GM11168 (cell line): ENCODE data around the gene RHOV.
"Not testable (repeated sequence)": the region's sequence is repeated elsewhere in the genome, so short reads cannot be mapped to it uniquely, and the experiment has no call there.

ENCODE experiments used
- in situ Hi-C: fragments of 300-500 bp; cut with MboI; formaldehyde crosslinking; loops from one replicate; pipeline ENCODE4 v1.12.0; 2022; ENCODE audit warnings: low sequenced_read_pairs; ENCODE audit not compliant: unreplicated experiment

Gene RHOV

DNA sequence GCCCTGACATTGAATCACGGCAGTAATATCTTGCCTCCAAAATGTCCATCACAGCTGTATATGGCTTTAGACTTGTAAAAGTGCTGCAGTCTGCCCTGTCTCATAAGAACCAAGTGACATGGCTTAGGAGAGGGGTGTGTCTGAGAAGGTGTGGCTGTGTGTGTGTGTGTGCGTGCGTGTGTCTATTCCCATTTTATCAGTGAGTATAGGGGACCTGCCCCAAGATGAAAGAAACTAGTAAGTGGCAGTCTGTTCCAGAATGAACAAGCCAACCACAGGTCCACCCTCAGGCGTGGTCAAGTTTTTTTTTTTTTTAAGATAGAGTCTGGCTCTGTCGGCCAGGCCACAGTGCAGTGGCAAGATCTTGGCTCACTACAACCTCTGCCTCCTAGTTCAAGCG is 5.6 kb upstream of the RHOV start:
- in situ Hi-C loops = no loop called here

DNA sequence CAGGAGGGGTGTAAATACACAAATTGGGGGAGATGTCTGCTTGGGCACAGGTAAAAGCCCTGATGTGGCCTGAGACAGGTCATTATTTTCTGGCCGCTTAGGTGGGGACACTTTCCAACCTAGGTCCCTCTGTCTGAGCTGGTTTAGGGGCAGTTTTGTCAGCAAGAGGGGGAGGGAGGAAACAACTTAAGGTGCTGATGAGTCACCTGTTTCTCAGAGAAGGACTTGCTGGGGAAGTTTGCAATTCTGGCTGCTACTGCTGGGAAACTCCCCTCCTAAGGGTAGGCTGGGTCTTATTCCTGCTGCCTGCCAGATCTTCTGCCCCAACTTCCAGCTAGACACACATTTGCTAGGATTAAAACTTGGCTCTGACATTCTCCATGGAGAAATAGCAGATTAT is 4.8 kb upstream of the RHOV start:
- in situ Hi-C loops = no loop called here

DNA sequence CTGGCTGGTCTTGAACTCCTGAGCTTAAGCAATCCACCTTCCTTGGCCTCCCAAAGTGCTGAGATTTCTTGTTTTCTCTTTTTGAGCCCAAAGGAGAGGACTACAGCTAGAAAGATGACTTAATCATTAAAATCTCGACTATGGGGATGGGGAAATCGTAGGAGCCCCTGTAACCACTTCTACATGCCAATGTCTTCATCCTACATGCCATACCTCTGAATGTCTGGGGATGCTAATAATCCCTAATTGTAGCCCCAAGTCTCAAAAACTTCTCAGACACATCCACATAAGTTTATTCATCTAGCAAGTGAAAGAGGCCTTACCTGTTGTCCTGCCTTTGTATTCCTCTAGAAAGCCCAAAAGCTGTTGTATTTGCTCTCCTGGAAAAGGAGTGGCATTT is 3.7 kb upstream of the RHOV start:
- in situ Hi-C loops = no loop called here

DNA sequence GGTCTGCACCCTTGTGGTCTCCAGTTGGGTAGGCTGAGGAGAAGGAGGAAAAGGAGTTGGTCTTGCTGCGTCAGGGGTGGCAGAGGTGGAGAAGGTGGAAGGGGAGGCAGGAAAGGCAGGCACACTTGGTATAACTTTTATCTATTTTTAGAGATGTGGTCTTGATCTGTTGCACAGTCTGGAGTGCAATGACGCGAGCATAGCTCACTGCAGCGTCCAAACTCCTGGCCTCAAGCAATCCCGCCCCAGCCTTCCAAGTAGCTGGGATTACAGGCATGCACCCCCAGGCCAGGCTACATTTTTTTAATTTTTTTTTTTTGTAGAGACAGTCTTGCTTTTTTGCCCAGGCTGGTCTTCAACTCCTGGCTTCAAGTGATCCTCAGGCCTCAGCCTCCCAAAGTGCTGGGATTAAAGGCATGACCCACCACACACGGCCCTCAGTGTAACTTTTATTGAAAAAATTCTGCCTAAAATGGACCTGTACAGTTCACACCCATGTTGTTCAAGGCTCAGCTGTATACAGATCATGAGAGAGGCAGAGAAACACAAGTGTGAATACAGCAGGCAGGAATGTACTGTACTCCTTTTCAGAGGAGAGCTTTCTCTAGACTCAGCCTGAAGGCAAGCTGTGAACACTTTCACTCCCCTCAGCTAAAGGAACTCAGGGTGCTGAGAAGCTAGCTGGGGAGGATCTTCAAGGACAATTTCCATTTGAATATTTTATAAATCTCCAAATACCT is 2.1 kb upstream of the RHOV start:
- in situ Hi-C loops = no loop called here

DNA sequence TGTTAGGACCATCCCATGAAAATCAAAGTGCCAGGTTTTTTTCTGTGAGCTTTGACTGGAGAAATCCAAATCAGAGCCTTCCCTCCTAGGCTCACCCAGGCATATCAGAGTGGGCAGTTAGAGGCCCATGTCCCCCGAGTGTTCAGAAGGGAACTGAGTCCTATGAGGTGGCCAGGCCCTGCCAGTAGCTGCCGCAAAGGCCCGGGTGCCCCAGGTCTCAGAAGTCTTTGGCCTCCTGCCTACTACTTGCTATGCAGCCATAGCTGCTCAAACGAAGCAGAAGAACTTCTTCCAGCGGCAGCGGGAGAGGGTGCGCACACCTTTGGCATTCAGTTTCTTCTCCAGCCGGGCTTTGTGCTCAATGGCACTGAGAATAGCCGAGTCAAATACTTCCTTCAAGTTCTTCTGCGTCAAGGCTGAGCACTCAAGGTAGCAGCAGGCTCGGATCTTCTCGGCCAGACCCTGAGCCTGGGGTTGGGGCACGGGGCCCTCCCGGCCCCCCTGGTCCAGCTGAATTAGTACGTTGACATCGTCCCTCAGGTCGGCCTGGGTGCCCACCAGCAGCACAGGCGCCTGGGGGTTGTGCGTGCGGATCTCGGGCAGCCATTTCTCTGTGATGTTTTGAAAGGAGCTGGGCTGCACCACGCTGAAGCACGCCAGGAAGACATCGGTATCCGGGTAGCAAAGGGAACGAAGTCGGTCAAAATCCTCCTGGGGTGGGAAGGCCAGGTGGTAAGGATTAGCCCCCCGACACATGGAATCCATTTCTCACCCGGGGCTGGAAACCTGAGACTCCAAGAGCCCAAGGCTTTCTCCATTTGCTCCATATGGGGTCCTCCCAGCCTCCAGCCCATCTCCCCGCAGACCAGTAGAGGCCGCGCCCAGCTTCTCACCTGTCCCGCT is 992 bp downstream of the RHOV start:
- in situ Hi-C loops = no loop called here

DNA sequence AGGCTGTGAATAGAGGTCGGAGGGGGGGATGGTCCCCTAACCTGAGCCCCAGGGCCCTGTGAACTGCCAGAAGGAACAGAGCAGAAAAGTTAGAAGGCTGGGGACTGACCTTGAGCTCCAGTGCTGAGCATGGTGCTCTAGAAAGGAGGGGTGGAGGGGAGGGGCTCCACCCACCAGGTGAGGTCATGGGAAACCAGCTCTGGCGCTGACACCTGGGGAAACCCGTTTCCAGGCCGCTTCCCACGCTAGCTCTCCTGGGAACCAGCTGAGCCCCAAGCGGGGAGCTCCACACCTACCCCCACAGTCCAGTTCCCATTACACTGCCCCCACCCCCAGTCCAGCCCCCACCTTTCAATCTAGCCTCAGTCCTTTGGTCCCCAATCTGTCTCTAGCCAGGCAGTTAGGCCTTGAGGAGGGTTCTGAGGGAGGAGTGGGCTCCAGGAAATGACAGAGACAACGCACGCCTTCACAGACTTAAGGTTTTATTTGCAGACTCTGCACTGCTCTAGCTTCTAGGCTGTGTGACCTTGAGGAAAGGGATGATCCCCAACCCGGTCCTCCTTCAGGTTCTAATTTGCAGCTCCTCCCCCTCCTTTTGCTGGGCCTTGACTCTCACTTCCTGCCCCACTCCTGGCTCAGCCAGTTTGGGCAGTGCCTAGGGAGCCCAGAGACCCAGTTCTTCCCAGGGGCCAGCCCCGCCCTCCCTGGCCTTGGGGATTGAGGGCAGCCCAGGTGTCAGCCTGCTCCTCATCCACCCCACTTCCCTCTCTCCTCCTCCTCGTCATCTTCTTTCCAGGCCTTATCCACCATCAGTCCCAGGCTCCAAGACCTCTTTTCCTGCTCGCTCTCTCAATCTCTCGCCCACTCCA is 2.1 kb downstream of the RHOV start:
- in situ Hi-C loops = no loop called here

DNA sequence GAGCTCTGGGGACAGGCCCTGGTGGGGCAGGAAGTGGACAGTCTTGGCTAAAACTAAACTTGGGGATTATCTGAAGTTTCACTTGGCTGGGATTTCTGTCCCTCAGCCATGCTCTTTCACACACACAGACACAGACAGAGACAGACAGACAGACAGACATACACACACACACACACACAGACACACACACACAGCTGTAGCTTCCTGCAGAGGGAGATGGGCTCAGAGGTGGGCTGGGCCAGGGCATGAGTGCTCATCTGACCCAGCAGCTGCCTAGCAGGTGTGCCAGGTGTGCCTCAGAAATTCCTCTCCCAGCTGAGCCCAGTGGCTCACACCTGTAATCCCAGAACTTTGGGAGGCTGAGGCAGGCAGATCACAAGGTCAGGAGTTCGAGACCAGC is 3.3 kb downstream of the RHOV start:
- in situ Hi-C loops = no loop called here

DNA sequence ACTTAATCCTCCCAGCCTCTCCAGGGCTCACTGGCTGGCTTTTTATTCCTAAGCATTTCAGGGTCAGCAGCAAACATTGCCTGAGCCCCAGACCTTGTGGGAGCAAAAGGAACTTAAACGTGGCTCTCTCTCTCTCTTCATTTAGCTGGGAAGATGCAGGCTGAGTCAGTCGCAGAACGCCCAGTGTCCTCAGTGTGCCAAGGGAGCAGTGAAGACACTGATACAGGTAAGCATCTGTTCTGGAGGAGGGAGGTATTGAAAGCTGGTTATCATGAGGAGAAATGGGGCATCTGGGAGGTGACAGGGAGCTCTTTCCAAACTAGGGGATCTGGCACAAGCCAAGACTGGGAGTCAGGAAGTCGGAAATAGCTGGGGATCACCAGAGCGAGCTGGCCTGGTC is 4.3 kb downstream of the RHOV start:
- in situ Hi-C loops = no loop called here

DNA sequence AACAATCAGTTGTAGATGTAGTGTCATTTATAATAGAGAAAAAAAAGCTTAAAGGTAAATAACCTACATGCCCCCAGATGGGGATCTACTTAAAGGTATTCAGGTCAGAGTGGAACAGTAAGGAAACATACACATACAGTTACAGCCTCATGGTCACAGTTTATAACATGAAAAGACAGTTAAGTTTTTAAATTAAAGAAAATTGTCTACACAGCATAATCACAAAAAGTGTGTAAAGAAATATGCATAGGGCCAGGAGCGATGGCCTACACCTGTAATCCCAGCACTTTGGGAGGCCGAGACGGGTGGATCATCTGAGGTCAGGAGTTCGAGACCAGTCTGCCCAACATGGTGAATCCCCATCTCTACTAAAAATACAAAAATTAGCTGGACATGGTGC is 6.8 kb downstream of the RHOV start:
- in situ Hi-C loops = no loop called here

DNA sequence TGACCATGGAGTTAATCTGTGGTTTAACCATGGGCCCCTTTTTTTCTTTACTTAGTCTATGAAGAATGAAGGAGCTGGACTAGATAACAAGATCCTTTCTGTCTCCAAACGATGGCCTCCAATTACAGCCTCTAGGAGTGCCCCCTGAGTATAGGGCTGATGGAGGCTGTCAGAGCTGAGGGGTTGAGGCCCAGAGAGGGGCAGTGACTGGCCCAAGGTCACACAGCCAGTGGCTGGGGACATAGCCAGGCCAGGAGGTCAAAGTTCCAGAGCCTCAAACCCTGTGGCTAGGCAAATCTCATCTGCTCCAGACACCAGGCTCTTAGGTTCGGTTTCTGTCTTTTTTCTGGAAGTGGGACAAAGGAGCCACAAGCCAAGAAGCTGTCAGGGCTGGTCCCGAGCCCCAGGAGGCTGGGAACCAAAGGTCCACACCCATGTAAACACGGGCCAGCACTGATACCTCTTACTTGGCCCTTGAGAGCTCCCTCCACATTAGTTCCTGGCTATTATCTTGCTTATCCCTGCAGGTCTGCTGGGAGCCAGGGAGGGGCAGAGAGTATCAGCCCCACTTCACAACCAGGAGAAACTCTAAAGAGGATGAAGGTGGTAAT is 10.3 kb downstream of the RHOV start:
- in situ Hi-C loops = no loop called here

DNA sequence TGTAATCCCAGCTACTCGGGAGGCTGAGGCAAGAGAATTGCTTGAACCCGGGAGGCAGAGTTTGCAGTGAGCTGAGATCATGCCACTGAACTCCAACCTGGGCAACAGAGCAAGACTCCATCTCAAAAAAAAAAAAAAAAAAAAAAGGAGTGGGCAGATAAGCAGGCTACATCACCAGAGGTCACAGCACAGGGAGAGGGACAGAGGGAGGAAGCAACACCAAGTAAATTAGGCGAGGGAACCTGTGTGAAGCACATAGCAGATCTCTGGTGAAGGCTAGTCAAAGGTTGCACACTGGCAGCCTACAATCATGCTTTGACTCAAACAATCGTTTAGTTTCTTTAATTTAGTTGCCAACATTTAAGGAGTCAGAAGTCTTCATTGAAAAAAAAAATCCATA is 12.9 kb downstream of the RHOV start:
- in situ Hi-C loops = not testable (repeated sequence)

DNA sequence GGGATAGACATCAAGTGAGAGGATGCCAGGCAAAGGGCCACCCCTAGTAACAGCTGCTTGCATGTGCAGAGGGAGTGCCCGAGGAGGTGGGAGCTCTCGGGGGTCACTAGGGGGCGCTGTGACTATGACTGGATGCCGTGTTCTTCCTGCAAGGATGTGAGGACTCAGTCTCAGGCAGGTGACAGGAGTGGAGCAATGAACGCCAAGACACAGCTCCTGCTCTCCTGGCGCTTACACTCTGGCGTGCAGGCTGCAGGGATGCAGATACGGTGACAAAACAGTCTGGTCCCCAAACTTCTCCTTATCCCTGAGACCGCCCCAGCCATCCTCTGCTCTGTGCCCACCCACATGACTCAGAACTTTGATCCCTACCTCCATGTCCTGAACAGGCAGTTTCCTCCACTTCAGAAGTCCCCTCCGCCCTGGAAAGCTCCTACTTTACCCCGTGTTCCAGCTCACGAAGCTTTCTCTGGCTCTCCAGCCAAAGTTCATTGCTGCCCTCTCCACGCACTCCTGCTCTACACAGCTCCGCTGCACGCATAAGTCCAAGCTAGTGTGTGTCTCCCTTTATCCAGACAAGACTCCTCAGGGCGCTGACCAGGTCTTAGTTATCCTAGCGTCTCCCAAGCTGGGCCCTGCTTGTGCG is 14.7 kb downstream of the RHOV start:
- in situ Hi-C loops = loop anchor here (5.0 kb wide), 1 partner anchor 33 kb away; the partner anchor contains the start of gene VPS18

DNA sequence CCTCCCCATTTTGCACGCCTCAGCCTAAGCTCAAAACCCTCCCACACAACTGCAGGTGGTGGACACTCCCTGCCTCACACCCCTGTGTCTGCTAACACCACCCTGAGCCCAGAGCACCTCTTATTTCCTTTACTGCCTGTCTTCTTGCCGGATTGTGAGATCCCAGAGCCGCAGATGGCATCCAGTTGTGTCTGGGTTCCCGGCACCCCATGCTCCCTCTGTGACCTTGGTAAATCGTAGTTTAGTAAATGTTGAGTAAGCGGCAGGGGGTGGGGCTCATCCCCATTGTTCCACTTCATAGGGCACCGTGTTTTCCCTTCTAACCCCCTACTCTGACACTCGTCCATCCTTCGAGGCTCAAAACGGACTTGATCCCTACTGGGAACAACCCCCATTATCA is 15.3 kb downstream of the RHOV start:
- in situ Hi-C loops = loop anchor here (5.0 kb wide), 1 partner anchor 34 kb away; the partner anchor contains the start of gene VPS18

DNA sequence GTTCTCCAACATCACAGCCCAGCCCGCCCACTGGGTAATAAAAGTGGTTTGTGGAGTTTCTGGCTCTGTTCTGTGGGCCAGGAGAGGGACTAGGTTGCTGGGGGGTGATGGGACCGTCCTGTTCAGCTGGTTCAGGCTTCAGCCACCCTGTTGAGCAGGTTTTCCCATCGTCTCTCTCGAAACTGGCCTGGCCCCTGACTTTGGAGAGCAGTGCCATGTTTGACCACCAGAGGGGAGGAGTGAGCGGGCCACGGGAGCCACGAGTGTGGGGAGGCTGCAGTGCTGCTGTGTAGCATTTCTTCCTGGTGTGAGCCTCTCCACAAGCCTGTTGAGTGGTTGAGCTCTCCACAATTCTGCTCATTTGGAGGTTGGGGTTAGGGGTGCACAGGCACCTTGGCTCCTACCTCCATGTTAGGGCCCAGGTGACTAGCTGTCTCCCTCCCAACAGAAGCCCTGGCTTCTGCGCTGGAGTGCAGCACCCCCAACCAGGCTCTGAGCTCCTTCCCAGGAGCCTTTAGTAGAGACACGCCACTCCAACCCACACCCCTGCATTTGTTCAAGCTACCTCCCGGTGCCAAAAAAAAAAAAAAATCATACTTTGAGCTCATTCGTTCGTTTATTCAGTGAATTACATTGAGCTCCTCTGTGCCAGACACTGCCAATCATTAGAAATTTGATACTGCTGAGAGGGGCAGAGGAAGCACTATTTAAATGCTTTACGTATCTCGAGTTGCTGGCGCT is 16.3 kb downstream of the RHOV start:
- in situ Hi-C loops = loop anchor here (5.0 kb wide), 1 partner anchor 35 kb away; the partner anchor contains the start of gene VPS18

DNA sequence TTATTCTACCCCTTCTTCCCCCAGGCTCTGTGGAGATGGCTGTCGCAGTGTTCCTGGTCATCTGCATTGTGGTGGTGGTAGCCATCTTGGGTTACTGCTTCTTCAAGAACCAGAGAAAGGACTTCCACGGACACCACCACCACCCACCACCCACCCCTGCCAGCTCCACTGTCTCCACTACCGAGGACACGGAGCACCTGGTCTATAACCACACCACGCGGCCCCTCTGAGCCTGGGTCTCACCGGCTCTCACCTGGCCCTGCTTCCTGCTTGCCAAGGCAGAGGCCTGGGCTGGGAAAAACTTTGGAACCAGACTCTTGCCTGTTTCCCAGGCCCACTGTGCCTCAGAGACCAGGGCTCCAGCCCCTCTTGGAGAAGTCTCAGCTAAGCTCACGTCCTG is 17.3 kb downstream of the RHOV start:
- in situ Hi-C loops = loop anchor here (5.0 kb wide), 1 partner anchor 36 kb away; the partner anchor contains the start of gene VPS18

DNA sequence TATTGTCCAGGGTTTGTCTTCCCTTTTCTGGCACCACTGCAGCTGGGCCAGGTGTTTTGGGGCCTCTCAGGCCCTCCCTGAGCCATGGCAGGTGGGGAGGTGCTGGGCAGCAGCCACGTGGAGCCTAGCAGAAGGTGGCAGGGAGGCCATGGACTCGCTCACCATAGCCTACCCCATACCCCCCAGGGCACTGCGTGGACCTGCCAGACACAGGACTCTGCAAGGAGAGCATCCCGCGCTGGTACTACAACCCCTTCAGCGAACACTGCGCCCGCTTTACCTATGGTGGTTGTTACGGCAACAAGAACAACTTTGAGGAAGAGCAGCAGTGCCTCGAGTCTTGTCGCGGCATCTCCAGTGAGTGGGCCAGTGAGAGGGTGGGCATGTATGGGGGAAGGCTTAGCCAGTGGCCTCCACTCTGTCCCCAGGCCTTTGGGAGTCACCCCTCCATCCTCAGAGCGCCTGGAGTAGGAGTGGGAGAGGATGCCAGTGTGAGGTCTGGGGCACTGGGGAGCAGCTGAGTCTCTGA is 18.3 kb downstream of the RHOV start:
- in situ Hi-C loops = loop anchor here (5.0 kb wide), 1 partner anchor 37 kb away; the partner anchor contains the start of gene VPS18

DNA sequence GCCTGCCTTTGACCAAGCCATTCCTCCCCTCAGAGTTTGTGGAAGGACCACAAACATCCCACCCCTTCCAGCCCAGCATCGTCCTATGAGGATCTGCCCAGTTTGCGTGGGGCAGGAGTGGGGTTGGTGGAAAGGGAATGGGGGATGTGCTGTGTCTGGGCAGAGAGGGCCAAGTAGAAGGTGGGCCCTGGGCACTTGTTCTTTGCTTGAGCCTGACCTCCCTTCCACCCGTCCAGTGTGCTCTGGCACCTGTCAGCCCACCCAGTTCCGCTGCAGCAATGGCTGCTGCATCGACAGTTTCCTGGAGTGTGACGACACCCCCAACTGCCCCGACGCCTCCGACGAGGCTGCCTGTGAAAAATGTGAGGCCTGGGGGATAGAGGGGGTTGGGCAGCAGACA is 19.9 kb downstream of the RHOV start:
- in situ Hi-C loops = no loop called here

DNA sequence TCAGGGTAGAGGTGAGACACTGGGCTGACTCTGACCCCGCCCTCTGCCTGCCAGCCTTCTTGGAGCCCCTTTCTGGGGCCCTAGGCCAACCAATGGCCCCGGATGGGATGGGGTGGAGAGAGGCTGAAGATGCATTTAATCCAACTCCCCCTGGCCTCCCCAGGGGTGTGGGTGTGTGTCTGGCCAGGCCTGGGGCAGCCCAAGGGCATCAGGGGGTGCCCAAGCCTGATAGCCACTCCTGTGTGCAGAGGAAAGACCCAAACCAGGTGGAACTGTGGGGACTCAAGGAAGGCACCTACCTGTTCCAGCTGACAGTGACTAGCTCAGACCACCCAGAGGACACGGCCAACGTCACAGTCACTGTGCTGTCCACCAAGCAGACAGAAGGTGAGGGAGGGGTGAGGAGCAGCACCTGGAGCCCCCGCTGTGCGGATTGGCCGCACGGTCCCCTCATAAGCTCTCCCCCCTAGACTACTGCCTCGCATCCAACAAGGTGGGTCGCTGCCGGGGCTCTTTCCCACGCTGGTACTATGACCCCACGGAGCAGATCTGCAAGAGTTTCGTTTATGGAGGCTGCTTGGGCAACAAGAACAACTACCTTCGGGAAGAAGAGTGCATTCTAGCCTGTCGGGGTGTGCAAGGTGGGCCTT is 20.7 kb downstream of the RHOV start:
- in situ Hi-C loops = no loop called here
